Fibroblast of skin of right quadriceps (primary cell): ENCODE results near the gene PILRB.
A peak's percentile ranks its signal among the peaks of the same experiment; 100 is the strongest.
"Not testable (repeated sequence)": the region's sequence is repeated elsewhere in the genome, so short reads cannot be mapped to it uniquely, and the experiment has no call there.

Source experiments
- DNase-seq: peaks from one replicate; pipeline ENCODE4 v3.0.0-alpha.2; 2013

The PILRB gene

DNA sequence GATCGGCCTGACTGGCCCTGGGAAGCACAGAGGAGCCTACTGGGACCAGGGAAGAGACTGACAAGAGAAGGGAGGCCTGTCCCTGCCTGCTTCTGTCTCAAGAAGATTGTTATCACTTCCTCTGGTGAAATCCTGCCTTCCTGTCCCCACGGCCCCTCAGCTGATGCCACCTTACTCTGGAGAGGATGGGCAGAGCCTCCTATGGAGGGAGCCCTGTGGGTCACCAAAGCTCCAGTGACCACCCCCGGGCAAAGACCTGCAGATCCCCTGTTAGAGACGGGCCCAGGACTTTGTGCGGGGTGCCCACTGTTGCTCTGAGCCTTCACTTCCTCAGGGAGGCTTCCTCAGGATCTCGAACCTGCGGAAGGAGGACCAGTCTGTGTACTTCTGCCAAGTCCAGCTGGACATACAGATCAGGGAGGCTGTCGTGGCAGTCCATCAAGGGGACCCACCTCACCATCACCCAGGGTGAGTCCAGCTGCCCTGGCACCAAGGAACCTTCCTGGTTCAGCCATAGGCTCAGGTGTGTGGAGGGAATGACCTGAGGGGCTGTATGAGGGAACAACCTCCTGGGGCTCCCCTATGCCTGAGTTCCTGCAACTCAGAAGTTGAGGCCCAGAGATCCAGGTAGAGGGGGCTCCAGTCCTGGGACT is 1.4 kb upstream of the PILRB start:
- no peak for DNase-seq

DNA sequence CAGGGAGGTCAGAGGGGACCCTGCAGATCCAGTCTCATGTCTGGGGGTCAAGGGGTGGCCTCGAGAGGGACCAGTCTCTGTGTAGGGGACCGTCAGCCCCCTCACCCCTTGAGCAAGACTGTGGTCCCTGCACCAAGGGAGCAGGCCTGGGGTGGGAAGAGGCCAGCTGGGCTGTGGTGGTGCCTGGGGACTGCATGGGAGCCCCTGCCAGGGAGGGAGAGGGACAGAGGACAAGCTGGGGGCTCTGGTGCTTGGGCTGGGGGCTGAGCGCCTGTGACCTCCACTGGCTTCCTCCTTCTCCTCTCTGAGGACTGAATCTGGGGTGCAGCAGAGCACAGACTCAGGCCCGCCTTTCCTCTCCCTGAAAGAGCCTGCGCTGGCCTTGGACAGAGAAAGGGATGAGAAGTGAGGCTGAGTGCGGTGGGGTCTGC is 771 bp upstream of the PILRB start:
- DNase-seq, result no peak

DNA sequence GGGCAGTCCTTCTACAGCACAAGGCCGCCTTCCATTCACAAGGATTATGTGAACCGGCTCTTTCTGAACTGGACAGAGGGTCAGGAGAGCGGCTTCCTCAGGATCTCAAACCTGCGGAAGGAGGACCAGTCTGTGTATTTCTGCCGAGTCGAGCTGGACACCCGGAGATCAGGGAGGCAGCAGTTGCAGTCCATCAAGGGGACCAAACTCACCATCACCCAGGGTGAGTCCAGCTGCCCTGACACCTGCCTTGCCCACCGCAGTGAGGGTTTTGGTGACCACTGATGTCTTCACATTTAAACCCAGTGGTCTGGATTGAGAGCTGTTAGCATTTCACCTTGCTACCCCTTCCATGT is 918 bp downstream of the PILRB start:
- no peak for DNase-seq

DNA sequence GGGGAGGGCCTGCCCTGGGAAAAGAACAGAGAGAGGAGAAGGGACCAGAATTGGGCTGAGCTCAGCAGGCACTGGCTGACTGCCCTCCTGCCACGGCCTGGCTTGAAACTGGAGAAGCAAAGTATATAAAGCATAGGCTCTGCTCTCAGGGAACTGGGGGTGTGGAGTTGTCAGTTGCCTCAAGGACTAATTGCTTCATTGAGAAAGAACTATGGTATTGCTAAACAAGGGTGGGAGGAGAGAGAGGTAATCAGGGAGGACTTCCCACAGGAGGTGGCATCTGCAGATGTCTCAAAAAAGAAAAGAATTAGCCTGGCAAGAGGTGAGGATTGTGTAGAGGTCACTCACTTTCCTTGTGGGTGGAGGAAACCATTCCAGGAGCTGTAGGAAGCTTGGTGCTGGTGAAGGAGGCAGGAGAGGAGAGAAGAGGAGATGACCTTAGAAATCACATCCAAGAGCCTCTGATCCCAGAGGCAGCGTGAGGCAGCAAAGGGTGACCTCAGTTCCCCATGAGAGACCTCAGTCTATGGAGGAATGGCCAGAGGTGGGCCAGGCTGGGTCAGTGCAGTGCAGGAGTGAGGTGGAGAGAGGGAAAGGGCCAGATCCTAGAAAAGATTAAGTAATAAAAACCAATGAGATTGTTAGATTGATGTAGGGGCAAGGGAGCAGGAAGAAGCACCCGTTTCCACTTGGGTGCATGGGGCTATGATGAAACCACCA is 2.4 kb downstream of the PILRB start:
- no peak for DNase-seq

DNA sequence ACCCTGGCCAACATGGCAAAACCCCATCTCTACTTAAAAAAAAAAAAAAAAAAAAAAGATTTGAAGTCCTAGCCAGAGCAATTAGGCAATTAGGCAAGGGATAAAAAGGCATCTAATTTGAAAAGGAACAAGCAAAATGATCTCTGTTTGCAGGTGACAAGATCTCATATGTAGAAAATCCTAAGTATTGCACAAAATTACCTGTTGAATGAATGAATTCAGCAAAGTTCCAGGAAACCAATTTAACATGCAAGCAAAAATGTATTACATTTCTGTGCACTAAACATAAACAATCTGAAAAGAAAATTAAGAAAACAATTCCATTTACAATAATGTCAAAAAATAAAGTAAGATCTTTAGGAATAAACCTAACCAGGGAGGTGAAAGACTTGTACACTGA is 5.2 kb downstream of the PILRB start:
- DNase-seq, result no peak

DNA sequence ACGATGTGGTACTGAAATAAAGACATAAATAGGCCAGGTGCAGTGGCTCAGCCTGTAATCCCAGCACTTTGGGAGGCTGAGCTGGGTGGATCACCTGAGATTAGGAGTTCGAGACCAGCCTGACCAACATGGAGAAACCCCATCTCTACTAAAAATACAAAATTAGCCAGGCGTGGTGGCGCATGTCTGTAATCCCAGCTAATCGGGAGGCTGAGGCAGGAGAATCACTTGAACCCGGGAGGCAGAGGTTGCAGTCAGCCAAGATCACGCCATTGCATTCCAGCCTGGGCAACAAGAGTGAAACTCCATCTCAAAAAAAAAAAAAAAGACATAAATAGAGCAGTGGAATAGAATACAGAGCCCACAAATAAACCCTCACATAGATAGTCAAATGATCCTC is 5.9 kb downstream of the PILRB start:
- DNase-seq, result not testable (repeated sequence)

DNA sequence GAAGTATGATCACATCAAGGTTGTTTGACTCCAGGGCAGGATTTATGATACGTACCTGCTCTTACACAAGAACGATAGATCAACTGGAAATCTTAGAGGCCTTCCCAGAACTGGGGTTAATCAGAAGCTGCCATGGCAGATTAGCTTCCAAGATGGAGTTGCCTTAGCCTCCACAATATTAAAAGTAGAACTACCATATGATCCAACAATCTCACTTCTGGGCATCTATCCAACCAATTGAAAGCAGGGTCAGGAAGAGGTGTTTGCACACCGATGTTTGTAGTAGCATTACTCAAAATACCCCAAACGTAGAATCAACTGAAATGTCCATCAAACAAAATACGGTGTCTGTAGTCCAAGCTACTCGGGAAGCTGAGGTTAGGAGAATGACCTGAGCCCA is 6.6 kb downstream of the PILRB start:
- DNase-seq, result no peak

DNA sequence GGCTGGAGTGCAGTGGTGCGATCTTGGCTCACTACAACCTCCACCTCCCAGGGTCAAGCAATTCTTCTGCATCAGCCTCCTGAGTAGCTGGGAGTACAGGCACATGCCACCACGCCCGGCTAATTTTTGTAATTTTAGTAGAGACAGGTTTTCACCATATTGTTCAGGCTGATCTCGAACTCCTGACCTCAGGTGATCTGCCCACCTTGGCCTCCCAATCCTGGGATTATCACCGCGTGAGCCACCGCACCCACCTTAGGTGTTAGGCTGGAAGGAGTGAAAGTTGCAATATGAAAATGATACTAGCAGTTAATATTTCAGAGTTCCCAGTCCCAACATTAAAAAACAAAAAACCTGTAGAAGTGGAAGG is 8.1 kb downstream of the PILRB start:
- DNase-seq, result not testable (repeated sequence)

DNA sequence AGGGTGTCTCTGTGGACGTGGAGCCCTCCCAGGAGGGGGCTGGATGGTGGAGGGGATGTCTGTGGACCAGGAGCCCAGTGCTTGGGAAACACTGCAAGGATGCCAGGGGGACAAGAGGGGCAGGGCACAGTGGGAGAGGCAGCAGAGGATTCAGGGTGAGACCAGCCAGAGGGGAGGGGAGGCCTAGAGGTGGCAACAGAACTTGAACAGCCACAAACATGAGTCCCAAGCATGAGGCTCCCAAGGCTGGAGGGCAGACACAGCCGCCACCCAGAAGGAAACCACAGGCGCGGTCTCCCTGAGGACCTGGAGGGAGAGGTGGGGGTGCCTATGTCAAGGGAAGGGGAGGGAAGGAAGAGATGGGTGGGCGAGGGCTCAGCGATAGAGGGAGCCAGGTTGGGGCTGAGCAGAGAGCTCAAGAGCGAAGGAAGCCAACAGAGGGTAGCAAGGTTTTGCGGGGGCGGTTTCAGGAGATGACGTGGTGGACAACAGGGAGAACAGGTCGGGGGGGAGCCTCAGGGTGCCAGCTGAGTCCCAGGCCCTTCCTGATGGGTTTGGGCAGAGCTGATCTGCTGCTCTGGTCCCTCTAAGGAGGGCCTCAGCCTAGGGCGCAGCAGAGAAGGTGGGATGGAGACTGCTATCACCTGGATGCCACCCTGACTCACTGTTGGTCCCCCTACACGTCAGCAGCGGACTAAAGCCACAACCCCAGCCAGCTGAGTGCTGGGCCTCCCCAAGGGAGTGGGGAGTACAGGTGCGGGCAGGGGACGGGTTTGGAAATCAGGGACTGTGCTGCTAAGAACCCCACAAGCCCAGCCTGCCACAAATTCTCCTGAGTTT is 8.7 kb downstream of the PILRB start:
- DNase-seq, result no peak

DNA sequence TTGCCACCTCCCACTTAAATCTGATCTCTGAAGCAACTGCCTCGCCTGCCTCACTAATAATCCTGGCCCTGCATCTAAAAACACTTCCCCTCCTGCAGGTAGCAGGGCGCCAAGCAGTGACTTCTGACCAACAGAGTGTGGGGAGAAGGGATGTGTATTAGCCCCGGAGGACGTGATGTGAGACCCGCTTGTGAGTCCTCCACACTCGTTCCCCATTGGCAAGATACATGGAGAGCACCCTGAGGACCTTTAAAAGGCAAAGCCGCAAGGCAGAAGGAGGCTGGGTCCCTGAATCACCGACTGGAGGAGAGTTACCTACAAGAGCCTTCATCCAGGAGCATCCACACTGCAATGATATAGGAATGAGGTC is 9.3 kb downstream of the PILRB start:
- DNase-seq, result no peak

DNA sequence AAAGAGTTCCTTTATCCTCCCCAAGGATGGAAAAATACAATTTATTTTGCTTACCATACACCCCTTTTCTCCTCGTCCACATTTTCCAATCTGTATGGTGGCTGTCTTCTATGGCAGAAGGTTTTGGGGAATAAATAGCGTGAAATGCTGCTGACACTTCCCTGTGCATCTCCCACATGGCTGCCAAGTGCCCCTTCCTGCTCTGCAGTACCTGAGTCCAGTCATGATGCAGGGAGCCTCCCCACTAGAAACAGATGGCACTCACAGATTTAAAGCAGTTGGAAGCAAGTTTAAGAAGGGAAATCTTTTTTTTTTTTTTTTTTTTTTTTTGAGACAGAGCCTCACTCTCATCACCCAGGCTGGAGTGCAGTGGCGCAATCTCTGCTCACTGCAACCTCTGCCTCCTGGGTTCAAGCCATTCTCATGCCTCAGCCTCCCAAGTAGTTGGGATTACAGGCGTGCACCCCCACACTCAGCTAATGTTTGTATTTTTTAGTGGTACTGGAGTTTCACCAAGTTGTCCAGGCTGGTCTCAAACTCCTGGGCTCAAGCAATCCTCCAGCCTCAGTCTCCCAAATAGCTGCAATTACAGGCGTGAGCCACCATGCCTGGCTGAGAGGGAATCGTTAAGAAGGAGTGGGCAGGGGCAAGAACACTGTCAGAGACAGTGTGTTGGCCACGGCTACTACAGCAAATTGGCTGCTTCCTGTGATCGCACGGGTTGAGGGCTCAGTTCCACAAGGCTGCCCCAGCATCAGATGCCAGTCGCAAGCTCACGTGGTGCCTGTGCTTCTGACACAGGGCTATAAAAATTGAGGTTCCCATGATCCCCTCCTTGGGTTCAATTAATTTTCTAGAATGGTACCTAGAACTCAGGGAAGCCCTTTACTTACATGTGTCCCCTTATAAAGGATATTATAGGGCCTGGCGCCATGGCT is 10.0 kb downstream of the PILRB start:
- DNase-seq, result no peak

DNA sequence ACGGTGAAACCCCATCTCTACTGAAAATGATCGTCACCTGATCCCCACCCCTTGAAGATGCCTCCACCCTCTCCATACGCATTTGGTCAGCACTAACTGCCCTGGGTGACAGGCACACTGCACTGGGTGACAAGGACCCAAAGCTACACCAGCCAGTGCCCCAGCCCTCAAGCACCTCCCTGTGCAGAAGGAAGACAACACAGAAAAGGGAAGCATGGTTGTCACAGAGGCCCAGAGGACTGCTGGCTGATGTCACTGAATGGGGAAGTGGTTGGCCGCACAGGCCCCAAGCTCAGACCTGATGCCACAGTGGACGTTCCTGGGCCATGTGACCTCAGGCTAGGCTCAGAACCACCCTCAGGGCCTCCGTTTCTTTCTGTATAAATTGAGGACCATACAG is 11.2 kb downstream of the PILRB start:
- no peak for DNase-seq

DNA sequence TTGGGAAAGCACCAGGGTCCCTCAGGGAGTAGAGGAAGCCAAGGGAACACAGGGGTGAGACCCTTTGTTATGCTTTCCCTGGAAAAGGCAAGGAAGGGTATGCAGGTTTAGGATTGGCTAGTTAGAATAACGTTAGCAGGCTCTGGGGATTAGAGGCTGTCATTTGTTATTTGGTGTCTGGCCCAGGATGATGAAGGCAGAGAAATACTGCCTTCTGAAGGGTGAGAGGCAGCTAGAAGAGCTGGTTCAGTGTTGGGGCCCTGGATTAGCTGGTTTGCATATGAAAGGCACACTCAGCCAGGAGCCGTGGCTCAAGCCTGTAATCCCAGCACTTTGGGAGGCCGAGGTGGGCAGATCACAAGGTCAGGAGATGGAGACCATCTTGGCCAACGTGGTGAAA is 12.4 kb downstream of the PILRB start:
- no peak for DNase-seq

DNA sequence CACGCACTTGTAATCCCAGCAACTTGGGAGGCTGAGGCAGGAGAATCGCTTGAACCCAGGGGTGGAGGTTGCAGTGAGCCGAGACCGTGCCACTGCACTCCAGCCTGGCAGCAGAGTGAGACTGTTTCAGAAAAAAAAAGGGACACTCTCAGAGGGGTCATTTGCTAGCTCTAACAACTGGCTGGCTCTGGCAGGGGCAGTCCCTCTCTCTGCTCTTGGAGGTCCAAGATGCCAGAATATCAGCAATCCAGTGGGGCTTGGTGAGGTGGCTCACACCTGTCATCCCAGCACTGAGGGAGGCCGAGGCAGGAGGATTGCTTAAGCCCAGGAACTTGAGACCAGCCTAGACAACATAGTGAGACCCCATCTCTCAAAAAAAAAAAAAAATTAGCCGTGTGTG is 12.8 kb downstream of the PILRB start:
- no peak for DNase-seq

DNA sequence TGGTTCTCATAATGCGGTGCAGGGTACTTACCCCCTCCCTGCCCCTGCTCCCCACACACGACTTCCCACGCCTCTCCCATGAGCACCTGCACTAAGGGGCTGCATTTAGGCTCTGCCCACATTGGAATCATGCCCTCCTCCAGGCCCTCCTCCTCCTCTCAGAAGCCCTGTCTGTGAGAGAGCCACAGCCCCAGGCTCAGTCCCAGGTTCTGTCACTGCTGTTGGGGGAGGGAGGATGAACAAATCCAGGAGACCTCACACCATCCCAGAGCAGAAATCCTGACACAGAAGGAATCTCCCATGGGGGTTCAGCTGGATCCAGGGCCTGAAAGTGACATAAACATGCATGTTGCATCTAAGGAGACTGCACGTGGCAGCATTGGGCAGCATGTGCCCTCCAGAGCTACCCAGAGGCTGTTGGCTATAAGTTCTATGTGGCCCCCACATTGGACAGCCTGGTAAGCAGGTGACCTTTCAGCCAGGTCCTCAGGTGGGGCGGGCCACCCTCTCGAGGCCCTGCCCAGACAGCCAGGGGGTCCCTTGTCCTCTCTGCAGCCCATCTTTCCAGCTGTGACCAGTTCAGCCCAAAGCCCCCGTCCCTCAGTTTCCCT is 13.7 kb downstream of the PILRB start:
- no peak for DNase-seq

DNA sequence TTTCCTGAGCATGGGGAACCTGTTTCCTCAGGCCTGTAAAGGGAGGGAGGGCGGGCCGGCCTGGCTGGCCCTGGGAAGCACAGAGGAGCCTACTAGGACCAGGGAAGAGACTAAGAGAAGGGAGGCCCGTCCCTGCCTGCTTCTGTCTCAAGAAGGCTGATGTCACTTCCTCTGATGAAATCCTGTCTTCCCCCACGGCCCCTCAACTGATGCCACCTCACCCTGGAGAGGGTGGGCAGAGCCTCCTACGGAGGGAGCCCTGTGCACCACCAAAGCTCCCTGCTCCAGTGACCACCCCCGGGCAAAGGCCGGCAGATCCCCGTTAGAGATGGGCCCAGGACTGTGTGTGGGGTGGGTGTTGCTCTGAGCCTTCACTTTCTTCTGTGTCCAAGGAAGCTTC is 14.3 kb downstream of the PILRB start:
- DNase-seq, result peak; percentile 61

DNA sequence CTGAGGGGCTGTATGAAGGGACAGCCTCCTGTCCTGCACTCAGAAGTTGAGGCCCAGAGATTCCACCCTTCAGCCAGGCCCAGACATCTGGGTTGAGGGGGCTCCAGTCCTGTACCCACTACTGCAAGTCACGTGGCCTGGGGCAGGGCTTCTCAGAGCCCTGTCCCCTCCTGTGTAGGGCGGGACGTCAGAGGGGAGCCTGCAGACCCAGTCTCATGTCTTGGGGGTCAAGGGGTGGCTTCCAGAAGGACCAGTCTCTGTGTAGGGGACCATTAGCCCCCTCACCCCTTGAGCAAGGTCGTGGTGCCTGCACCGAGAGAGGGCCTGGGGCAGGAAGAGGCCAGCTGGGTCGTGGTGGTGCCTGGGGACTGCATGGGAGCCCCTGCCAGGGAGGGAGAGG is 14.8 kb downstream of the PILRB start:
- DNase-seq, result no peak

DNA sequence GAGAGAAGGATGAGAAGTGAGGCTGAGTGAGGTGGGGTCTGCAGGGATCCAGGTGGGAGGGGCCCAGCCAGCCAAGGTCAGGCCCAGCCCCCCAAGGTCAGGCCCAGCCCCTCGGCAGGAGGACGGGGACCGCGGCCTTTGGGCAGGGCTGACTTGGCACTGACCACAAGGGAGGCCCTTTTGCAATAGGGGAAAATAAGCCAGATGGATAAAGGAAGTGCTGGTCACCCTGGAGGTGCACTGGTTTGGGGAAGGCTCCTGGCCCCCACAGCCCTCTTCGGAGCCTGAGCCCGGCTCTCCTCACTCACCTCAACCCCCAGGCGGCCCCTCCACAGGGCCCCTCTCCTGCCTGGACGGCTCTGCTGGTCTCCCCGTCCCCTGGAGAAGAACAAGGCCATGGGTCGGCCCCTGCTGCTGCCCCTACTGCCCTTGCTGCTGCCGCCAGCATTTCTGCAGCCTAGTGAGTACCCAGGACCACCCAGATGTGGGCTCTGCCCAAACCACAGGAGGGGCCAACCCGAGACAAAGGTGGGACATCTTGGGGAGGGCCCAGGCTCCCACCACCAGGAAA is 15.4 kb downstream of the PILRB start, which contains the start of gene PILRA:
TSS of gene PILRA (plus strand) at position 227 of the 571 bp plus-strand sequence. CDS start at position 397, 170 bp downstream.
- no peak for DNase-seq

DNA sequence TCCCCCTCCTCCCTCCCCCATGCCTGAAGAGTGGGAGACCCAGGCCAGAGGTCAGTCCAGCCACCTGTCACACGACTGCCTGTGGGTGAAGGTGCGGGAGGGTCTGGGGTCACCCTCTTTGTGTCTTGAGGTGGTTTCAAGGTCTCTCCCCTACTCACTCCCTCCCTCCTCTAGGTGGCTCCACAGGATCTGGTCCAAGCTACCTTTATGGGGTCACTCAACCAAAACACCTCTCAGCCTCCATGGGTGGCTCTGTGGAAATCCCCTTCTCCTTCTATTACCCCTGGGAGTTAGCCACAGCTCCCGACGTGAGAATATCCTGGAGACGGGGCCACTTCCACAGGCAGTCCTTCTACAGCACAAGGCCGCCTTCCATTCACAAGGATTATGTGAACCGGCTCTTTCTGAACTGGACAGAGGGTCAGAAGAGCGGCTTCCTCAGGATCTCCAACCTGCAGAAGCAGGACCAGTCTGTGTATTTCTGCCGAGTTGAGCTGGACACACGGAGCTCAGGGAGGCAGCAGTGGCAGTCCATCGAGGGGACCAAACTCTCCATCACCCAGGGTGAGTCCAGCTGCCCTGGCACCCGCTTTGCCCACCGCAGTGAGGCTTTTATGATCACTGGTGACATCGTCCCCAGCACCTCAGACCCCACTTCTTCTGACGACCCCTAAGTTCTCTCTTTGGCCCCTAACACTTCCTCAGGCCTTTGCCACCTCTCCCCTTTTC is 16.1 kb downstream of the PILRB start:
- DNase-seq, result not testable (repeated sequence)

DNA sequence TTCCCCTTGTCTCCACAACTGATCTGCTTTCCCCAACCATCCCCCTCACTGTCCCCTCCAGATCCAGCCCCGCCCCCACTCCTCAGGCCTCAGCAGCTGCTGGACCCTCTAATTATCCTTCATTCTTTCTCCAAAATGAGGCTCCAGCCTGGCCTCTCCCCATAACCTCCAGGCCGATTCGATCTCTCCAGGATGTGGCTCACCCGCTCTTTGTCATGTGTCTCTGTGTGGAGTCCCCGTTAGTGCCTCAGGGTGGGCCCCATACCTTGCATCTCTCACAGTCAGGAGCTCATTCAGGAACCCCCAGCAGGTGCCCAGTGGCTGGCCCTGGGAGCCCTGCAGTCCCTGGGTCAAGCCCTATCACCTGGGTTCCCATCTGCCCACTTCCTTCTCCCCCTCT is 16.7 kb downstream of the PILRB start:
- DNase-seq, result no peak

DNA sequence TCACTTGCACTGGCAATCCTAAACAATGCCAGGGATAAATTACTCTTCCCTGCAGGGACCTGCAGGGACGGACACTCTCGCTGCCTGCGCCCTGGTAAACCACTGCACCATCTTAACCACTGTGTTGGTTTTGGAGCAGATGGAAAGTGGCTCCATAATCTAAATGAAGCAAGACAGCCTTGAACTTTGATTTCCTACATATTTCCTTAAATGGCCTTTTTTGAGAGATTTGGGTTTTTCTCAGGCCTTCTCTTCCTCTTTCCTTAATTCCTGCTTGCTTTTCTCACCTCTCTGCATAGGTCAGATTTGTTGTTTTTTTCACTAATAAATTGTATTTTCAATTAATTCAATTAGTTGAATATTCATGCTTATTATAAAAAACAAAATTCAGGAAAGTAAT is 18.1 kb downstream of the PILRB start:
- no peak for DNase-seq
